Right cardiac atrium (tissue), 5 donors: Measurements from ENCODE around the gene PPBP. TPM values are rescaled to one million over a fixed set of nuclear protein-coding genes. Genes with fewer than 3 reads are reported as not detected.
"Not testable (repeated sequence)": the region's sequence is repeated elsewhere in the genome, so short reads cannot be mapped to it uniquely, and the experiment has no call there.

Source experiments
- ATAC-seq, 2 donors: fragments of 200-7000 bp; cut with Tn5 transposase; one replicate each; pipeline versions ENCODE4 v1.8.0 to v1.9.1; 2020; ENCODE audit warnings: moderate library complexity in 2 of 2, mild to moderate bottlenecking in 1 of 2
- DNase-seq, 3 donors: peaks; one replicate each; pipeline ENCODE4 v3.0.0-alpha.2; 2020
- H3K27ac ChIP-seq: one replicate; pipeline ENCODE4 v1.5.1; 2013; ENCODE audit warnings: mild to moderate bottlenecking, low read length, control low read depth, moderate library complexity
- H3K27me3 ChIP-seq: one replicate; pipeline ENCODE4 v1.6.1; 2013; ENCODE audit not compliant: control insufficient read depth, insufficient read depth
- H3K4me1 ChIP-seq: one replicate; pipeline ENCODE4 v1.6.1; 2013; ENCODE audit warnings: low read length; ENCODE audit not compliant: control insufficient read depth, insufficient read depth
- H3K4me3 ChIP-seq: one replicate; pipeline ENCODE4 v1.5.1; 2013; ENCODE audit warnings: low read length, control low read depth
- H3K9me3 ChIP-seq: one replicate; pipeline ENCODE4 v1.6.1; 2013; ENCODE audit warnings: low read length; ENCODE audit not compliant: control insufficient read depth
- WGBS: extraction: QIAGEN DNeasy Blood & Tissue Kit; methylation state at CpG from one replicate; pipeline ENCODE4 v1.1.7; 2013; 5-methylcytosine and 5-hydroxymethylcytosine counted together
- intact Hi-C, 4 donors: fragments of 100-400 bp; cut with DNase I; formaldehyde crosslinking; loops; one replicate each; pipeline versions ENCODE4 v1.11.0 to v1.14.0; 2022 to 2023
- polyA plus RNA-seq: library from polyadenylated mRNA; stranded (reverse); fragments of 200-250 nt; gene quantifications from one replicate; pipeline ENCODE4 v1.2.3, GENCODE V29; 2013
- total RNA-seq, 4 donors: library from RNA; stranded (reverse); fragmentation: NEBNext Ultra II Directional; extraction: Animal tissue kit (Norgen Biotek cat#: 25700); gene quantifications; one replicate each; pipeline ENCODE4 v1.2.1, GENCODE V29; 2021
- donor health status: healthy with polysubstance abuse.
- donor health status: DM: no; HTN: yes; CAD: no.
- donor health status: DM: no; HTN: no; CAD: no.
- donor health status: DM: no; HTN: yes; CAD: no; lungs with severe emphysema.
- donor health status: DM: yes; HTN: yes; CAD: no.

The PPBP gene
- total and polyA plus RNA-seq, 5 donors = 0.34 to 0.48 TPM; not detected in 3

DNA sequence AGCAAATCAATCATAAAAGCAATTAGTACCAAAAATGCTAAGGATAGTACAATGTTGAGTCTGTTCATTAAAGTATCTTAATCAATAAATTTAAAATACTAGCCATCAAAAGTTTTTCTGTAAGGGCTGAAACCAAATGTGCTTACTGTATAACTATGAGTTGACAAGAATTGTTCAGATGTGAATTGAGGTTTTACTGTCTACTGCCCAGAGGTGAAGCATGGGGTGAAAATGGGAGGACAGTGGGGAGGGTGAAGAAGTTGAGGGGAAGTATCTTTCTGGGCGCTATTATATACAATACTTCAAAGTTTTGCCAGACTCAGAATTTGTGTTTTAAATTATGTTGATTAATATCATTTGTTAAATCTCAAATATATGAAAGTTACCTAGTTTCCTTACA, 4.1 kb upstream of the PPBP start:
- DNase-seq = no peak
- Histone ChIP-seq H3K27ac (no peak overlapping the region), H3K4me1 (no peaks in the 10 kb centered on the region), H3K4me3 (no peak overlapping the region), H3K9me3 (no peaks in the 10 kb centered on the region), H3K27me3 (no peaks in the 10 kb centered on the region)
- intact Hi-C loops = no loop called here
- 0% methylated on average over 1 of the region's 1 CpG for WGBS
- no peak for ATAC-seq

DNA sequence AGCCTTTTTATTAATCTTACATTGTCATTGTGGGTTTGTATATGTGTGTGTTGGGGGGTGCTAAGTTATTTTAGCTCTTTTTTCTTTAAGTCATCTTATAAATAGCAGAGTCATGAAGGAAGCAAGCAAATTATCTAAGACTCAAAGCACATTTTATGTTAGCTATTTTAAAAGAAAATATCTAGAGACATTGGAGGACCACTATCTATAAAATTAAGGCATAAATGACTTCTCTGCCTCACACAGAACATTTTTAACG, 3.7 kb upstream of the PPBP start:
- no peak for DNase-seq

DNA sequence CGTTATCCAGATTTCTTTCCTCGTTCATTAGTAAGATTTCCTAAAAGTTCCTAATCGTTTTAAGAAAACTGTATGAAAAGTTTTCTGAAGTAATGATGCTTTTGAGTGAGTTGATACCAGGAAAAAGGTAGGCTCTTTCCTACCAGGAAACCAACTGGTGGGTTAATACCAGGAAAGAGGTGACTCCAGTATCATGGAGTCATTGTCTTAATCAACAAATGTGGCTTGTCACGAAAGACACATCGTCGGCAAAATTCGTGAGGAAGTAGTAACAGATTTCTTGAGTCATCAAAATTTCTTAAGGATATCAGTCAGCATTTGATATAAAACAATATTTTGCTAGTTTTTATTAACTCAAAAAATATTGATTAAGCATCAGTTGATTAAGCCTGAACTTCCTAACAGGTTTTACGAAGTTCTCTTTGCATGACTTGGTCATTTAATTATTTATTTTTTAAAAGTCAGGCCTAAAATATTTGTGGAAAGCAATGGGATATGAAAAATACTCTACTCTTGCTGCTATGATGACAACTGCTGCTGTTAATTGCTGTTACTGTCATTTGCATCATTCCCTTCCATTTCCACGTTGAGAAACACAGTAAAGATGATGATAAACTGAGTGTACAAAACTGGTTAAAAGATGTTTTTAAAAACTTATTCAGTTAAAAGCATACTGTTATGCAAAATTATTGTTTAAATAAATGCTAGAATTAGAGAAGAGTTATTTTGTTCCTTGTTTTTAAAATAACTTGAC, 3.2 kb upstream of the PPBP start:
- H3K9me3 ChIP-seq = no peaks in the 10 kb centered on the region
- 86% methylated on average over 9 of the region's 9 CpGs for WGBS
- no peak overlapping the region for H3K4me3 ChIP-seq
- no peaks in the 10 kb centered on the region for H3K4me1 ChIP-seq
- intact Hi-C loops = no loop called here
- no peak overlapping the region for H3K27ac ChIP-seq
- H3K27me3 ChIP-seq = no peaks in the 10 kb centered on the region
- DNase-seq (no peak), ATAC-seq (no peak)

More for the DNA sequence above, 3.7 kb upstream of the PPBP start:
- intact Hi-C loops = no loop called here
- WGBS = 95% methylated on average over 1 of the region's 1 CpG
- H3K27ac ChIP-seq = no peak overlapping the region
- H3K4me1 ChIP-seq = no peaks in the 10 kb centered on the region
- H3K9me3 ChIP-seq = no peaks in the 10 kb centered on the region
- no peak overlapping the region for H3K4me3 ChIP-seq
- no peaks in the 10 kb centered on the region for H3K27me3 ChIP-seq
- no peak for ATAC-seq

DNA sequence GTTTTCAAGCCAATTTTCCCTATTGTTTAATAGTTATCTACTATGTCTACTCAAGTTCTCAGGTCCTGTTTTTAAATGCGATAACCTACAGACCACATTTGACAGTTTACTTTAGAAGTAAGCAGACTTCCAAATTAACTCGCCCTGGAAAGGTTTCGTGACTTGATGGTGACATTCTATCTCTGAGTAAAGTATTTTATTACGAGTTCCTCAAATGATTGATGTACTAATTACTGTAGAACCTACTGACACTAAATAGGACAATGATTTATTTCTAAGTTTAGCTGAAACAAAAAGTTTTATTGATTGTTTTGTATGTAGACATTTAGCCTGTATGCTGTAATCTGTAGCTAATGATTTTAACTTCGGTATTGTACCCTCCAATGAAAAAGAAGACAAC, 1.9 kb upstream of the PPBP start:
- Histone ChIP-seq H3K4me1 (no peaks in the 10 kb centered on the region), H3K27ac (no peak overlapping the region), H3K27me3 (no peaks in the 10 kb centered on the region), H3K9me3 (no peaks in the 10 kb centered on the region), H3K4me3 (no peak overlapping the region)
- 76% methylated on average over 5 of the region's 5 CpGs for WGBS
- intact Hi-C loops = no loop called here
- ATAC-seq (no peak), DNase-seq (no peak)

DNA sequence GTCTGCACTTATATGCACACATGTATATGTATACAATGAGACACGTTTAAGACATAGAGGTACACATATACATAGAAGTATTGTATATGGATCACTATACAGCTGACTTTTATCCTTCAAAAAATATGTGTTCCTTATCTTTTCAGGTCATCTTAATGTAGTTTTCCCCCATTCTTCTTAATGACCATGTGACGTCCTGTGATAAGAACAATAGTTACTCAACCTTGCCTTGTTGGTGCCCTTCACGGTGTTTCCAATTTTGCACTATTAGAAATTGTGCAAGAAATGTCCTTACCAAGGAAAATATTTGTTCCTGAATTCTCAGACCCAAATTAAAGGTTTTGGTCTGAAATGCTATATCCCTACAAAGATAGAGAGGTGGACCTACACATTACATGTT, 1.0 kb upstream of the PPBP start:
- ATAC-seq (no peak), DNase-seq (no peak)
- 67% methylated on average over 3 of the region's 3 CpGs for WGBS
- no peaks in the 10 kb centered on the region for H3K27me3 ChIP-seq
- H3K4me1 ChIP-seq = no peaks in the 10 kb centered on the region
- H3K9me3 ChIP-seq = no peaks in the 10 kb centered on the region
- H3K27ac ChIP-seq = no peak overlapping the region
- H3K4me3 ChIP-seq = no peak overlapping the region
- intact Hi-C loops = no loop called here

DNA sequence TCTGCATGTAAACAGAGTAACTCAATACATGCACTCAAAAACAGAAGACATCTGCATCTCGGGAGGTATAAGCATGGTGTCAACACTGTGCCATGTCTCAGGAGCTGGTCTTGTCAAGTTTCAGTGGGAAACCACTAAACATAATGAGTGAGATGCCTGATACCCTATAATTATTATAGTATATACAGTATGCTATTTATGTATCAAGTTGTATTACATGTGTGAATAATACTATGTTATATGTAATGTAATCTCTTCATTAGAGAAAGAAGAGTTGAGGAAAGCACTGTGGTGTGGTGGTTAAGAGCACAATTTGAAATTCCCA, 2.5 kb downstream of the PPBP start:
- DNase-seq (no peak), ATAC-seq (no peak)
- Histone ChIP-seq H3K27ac (no peak overlapping the region), H3K27me3 (no peaks in the 10 kb centered on the region), H3K4me3 (no peak overlapping the region), H3K4me1 (no peaks in the 10 kb centered on the region), H3K9me3 (no peaks in the 10 kb centered on the region)
- 51% methylated on average over 1 of the region's 1 CpG for WGBS
- intact Hi-C loops = no loop called here

DNA sequence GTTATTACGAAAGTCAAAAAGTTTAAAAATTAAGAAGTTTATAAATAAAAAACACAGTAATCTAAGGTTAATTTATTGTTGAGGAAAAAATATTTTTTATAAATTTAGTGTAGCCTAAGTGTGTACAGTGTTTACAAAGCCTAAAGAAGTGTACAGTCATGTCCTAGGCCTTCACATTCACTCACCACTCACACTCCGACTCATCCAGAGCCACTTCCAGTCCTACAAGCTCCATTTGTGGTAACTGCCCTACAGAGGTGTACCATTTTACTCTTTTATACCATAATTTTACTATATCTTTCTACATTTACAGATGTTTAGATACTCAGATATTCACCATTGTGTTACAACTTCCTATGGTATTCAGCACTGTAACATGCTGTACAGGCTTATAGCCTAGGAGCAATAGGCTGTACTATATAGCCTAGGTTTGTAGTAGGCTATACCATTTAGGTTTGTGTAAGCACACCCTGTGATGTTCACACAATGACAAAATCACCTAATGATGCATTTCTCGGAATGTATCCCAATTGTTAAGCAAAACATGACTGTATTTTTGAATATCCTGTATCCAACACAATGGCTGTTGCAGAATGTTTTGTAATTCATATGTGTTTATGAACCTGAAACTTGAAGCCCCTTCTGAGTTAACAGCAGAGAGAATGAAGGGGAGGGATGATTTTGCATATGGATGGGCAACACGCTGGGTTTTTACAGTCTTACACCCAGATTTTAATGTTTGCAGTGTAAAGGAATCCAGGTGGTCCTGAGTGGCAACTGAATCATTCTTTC, 3.1 kb downstream of the PPBP start:
- no peak for ATAC-seq
- intact Hi-C loops = no loop called here
- no peaks in the 10 kb centered on the region for H3K27me3 ChIP-seq
- H3K4me3 ChIP-seq = no peak overlapping the region
- no peaks in the 10 kb centered on the region for H3K9me3 ChIP-seq
- no peaks in the 10 kb centered on the region for H3K4me1 ChIP-seq
- WGBS = 77% methylated on average over 4 of the region's 4 CpGs
- DNase-seq = no peak
- no peak overlapping the region for H3K27ac ChIP-seq

DNA sequence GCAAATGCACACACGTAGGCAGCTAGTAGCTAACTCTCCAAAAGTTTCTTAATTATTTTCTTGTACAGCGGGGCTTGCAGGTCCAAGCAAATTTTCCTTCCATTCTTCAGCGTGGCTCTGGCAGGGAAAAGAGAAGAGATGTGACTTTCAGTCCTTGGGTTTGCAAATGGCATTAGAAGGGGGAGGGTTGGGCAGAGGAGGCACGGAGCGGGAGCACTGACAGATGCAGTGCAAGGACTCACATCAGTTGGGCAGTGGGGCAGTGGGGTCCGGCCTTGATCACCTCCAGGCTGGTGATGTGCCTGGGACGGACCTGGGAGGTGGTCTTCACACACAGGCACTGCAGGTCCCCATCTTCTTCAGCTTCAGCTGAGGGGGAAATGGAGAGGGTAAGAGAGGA, 6.8 kb downstream of the PPBP start:
- H3K9me3 ChIP-seq, H3K27ac ChIP-seq, H3K4me3 ChIP-seq, intact Hi-C loops, H3K27me3 ChIP-seq, H3K4me1 ChIP-seq, DNase-seq, ATAC-seq: not testable (repeated sequence)
- 82% methylated on average over 7 of the region's 7 CpGs for WGBS

DNA sequence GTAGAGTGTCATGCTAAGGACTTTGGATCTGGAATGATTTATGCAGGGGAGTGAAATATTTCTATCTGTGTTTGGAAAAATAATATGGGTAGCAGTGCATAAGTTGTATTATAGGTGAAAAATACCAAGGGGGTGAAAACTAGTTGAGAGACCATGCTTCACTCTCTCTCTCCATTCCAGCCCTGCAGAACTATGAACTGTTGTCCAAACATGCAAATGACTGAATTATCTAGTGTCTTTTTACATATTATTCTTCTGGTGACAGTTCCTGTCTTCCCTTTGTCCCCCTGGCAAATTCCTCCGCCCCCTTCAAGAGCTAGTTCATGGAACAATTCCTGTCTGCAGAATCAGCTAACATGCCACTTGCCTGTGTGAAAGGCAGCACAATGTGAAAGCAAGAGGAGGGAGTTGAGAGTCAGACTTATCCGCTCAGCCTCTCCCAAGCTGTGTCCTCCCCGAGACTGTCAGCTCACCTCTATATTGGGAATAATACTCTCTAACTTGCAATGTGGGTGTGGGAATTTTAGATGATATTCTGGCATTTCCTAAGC, 8.5 kb downstream of the PPBP start:
- 76% methylated on average over 3 of the region's 3 CpGs for WGBS
- H3K9me3 ChIP-seq = no peaks in the 10 kb centered on the region
- peaks cover 4% of the 10 kb centered on the region for H3K4me1 ChIP-seq
- intact Hi-C loops = no loop called here
- ATAC-seq = no peak
- H3K27ac ChIP-seq = no peak overlapping the region
- H3K4me3 ChIP-seq = no peak overlapping the region
- DNase-seq = no peak
- no peaks in the 10 kb centered on the region for H3K27me3 ChIP-seq

DNA sequence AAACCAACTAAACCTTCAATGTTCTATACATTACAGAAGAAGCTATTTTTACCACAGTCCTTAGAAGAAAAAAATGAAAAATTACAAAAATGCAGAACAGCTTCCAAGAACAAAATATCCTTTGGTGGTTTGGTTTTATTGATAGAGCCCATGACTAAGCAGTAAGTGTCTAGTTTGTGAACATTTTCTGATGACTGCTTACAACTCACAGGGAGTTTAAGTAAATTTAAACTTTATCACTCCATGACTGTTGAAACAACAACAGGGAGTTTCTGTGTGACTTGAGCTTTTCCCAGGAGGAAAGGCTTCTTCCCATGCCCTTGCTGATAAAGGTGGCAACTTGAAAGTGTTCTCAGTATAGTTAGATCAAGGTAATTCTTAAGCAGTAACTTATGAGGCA, 9.1 kb downstream of the PPBP start:
- H3K27ac ChIP-seq = no peak overlapping the region
- ATAC-seq (no peak), DNase-seq (no peak)
- peaks cover 4% of the 10 kb centered on the region for H3K4me1 ChIP-seq
- no peaks in the 10 kb centered on the region for H3K27me3 ChIP-seq
- no peak overlapping the region for H3K4me3 ChIP-seq
- no peaks in the 10 kb centered on the region for H3K9me3 ChIP-seq
- intact Hi-C loops = no loop called here

DNA sequence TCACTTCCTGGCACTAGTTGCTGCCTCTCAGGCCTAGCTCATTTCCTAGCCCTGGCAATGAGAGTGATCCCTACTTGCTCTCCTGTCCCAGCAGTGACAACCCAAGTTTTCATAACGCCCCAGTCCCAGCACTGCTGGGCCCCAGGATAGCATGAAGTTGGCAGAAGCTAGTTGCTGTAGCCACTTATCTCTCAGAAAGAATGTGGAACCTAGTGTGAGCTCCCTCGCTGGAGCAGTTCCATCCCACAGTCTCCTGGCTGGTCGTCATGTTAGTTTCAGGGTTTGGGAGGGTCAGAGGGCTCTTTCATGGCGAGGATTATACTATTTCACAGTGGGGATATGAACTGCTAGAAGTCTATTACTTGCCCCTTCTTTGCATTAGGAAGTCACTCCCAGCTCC, 11.3 kb downstream of the PPBP start:
- intact Hi-C loops = no loop called here
- no peaks in the 10 kb centered on the region for H3K9me3 ChIP-seq
- no peaks in the 10 kb centered on the region for H3K27me3 ChIP-seq
- ATAC-seq (peak in 1 of 2 donors; percentile 50), DNase-seq (no peak)
- H3K4me3 ChIP-seq = no peak overlapping the region
- WGBS = 40% methylated on average over 4 of the region's 4 CpGs
- no peak overlapping the region for H3K27ac ChIP-seq
- peaks cover 4% of the 10 kb centered on the region for H3K4me1 ChIP-seq
